HPDE6-E6E7 (cell line): ENCODE measurements around the gene FIP1L1.
"Not testable (repeated sequence)": the region's sequence is repeated elsewhere in the genome, so short reads cannot be mapped to it uniquely, and the experiment has no call there.

Experiments used
- DNase-seq: peaks from one replicate; pipeline ENCODE4 v3.0.0; 2011; ENCODE audit warnings: missing footprints; ENCODE audit errors: extremely low spot score

The FIP1L1 gene

DNA sequence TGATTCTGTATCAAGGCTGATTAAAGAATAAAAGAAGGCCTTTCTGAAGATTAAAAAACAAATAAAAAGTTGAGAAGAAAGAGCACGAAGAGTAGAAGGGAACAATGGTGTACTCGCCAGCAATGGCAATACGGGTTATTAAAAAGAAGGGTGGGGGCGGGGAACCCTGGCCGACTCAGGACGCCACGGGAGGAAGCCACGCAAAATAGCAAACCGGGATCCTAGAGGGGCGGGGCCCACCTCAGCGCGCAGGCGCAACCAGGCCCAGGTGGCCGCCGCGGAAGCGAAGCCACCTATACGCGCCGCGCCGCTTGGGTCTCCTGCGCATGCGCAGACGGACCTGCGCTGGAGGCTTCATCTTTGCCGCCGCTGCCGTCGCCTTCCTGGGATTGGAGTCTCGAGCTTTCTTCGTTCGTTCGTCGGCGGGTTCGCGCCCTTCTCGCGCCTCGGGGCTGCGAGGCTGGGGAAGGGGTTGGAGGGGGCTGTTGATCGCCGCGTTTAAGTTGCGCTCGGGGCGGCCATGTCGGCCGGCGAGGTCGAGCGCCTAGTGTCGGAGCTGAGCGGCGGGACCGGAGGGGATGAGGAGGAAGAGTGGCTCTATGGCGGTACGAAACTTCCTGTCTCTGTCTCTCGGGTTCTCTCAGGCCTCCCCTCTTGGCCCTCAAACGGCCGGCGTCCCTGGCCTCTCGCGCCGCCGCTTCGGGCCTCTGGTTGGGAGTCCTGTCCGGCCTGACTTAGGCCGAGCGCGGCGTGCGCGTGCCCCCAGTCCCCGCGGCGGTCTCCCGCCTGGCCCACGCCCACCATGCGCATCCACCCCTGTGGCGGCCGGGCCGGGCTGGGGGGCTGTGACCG is at the start of gene FIP1L1:
FIP1L1 (plus strand) TSS at position 323 of the 852 bp plus-strand sequence; CDS start at position 521, 198 bp downstream.
- peak; percentile 94 for DNase-seq

- DNase-seq, result not testable (repeated sequence)
Observed at GRCh38 chr4:53334916-53335315, 42.5 kb upstream of the FIP1L1 start.

- DNase-seq, result not testable (repeated sequence)
Observed at GRCh38 chr4:53340145-53340544, 37.3 kb upstream of the FIP1L1 start.

GRCh38 chr4:53346392-53346791 is 31.0 kb upstream of the FIP1L1 start:
- not testable (repeated sequence) for DNase-seq

DNA sequence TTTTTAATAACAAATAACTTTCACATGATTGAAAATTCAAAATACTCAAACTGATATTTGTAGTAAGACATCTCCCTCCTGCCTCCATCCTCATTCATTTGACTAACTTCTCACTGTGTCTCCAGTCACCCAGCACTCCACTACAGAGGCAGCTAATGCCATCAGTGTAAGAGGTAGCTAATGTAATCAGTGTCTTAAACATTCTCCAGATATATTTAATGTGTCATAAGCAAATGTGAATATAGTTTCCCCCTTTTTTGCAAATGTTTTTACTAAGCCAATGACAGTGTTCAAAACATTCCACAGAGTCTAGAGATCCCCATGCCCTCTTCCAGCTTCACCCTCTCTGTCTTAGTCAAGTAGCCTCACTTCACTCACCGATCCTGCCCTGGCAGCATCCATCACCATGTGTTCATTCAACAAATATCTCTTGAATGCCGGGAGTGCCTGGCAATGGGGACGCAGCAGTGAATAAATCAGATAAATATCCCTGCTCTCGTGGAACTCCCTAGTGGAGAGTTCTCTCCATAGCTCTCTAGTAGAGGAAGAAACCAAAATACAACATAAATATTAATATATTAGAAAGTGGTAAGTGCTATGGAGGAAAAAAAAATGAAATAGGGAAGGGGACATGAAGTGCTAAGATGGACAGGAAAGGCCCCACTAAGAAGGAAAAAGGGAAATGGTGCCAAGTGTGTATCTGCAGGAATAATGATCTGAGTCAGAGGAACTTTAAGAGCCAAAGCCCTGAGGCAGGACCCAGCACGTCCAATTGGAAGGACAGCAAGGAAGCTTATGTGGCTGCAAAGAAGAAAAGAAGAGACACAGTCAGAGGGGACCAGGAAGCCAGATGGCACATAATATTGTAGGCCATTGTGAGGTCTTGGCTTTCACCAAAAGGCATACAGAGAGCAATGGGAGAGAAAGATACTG is 30.3 kb upstream of the FIP1L1 start:
- DNase-seq, result peak; percentile 29

- DNase-seq, result no peak
Observed at GRCh38 chr4:53348046-53348445, 29.4 kb upstream of the FIP1L1 start.

- no peak for DNase-seq
Observed at GRCh38 chr4:53349091-53349491, 28.4 kb upstream of the FIP1L1 start.

GRCh38 chr4:53354012-53354722 is 23.3 kb upstream of the FIP1L1 start:
- DNase-seq, result no peak

GRCh38 chr4:53355930-53356521 is 21.4 kb upstream of the FIP1L1 start:
- no peak for DNase-seq

DNA sequence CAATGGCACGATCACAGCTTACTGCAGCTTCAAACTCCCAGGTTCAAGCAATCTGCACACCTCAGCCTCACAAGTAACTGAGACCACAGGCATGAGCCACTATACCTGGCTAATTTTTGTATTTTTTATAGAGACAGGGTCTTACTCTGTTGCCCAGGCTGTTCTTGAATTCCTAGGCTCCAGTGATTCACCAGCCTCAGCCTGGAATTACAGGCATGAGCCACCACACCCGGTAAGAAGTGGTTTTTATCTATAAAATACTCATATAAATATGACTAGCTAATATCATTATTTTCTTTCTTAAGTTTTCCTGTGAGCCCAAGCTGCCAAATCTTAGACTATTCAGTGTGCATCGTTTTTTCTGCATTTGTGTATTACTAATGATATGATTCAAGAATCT is 16.0 kb upstream of the FIP1L1 start:
- no peak for DNase-seq

GRCh38 chr4:53362093-53362492 is 15.3 kb upstream of the FIP1L1 start:
- no peak for DNase-seq

GRCh38 chr4:53364624-53365023 is 12.8 kb upstream of the FIP1L1 start:
- no peak for DNase-seq

GRCh38 chr4:53365121-53365485 is 12.3 kb upstream of the FIP1L1 start:
- no peak for DNase-seq

GRCh38 chr4:53365486-53366300 is 11.7 kb upstream of the FIP1L1 start, which contains the start of gene SCFD2:
Gene SCFD2, minus strand, starts transcription at chr4:53366061.
- peak; percentile 99 for DNase-seq

DNA sequence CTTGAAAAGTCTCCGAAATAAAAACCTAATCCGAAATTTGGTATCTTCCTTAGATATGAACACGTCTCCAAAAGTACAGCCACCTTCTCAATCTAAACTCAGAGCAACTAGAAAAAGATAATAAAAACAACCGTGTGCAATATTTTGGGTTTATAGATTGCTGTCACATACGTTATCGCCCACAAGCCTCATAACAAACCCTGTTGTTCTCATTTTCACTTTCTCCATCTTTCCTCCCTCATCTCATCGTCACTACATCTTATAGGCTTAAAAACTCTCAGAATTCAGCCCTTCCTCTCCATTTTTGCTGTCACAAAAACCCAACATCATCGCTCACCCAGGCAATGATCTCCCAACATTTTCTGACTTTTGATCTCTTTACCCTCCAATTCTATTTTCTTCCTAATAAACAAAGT is 11.1 kb upstream of the FIP1L1 start:
- no peak for DNase-seq

GRCh38 chr4:53367721-53368120 is 9.7 kb upstream of the FIP1L1 start:
- no peak for DNase-seq

DNA sequence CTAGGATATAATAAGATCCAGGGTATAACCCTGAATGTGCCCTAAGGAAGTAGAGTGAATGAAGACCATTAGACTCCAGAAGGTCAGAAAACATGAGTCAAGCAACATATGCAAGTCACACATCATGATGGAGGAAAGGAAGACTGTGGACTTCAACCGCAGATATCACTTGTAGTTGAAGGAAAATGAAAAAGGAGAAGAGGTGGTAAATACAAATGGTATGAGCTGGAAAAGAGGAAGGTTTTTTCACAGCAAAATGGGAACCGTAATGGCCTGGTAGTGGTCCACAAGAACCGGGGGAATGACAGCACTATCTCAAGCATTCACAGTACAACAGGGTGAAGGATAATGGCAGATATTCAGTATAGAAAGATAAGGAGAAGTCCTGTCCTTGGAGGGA is 6.4 kb upstream of the FIP1L1 start:
- no peak for DNase-seq

DNA sequence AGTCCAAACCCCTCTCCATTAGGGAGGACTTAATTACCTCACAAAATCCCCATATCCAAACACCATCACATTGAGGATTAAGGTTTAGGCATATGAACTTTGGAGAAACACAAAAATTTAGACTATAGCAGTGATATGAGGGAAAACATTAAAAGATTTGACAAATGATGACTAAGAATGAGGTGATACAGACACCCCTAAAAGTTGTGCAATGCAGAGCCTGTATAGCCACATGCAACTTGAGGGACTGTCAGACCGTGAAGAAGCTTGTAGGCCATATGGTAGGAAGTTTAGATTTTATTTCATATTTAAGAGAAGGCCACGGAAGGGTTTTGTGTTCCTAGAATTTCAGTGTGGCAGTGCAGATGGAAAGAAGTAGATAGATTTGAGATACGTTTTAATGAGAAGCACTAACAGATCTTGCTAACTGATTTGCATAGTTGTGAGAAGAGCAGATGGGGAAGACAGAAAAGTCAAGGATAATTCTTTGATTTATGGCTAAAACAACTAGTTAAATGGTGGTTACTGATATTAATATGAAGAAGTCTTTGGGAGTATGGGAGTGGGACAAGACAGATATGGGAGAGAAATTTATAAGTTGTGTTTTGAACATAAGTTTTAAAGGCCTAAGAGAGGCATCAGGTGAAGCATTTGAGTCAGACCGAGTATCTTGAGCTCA is 5.5 kb upstream of the FIP1L1 start:
- no peak for DNase-seq

DNA sequence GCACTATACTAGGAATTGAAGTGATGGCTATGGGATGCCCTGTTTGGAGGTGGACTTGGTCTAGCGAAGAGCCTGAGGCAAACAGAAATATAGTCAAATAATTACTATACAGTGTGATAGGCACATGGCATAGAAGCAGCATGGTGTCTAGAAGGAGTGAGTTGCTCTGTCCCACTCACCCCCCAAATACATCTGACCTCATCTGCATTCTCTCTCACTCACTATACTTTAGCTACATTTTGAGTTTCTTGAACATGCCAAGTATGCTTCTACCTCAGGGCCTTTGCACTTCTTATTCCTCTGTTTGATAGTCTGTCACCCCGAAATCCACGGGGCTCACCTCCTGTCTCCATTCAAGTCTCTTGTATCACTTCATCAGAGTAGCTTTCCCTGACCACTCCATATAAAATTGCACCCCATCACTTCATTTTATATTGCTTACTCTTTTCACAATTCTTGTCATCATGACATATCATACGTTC is 2.6 kb upstream of the FIP1L1 start:
- no peak for DNase-seq

DNA sequence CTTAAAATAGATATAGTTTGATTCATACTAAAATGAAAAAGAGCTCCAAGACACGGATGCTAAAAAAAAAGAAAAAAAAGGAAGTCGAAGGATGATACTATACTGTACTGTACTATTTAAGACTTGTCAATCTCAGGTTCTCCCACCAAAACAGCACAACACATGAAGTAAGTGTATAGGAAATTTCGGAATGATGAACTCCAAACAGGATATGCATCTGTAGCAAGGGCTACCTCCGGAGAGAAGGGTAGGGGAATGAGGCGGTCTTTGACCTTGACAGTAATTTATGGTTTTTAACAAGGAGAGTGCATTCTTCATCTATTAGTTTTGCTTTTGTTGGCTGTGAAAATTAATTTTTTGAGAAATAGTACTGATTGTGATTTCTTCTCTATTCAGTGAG is 541 bp upstream of the FIP1L1 start:
- DNase-seq, result no peak
